ENCODE results near the gene IP6K3.

The IP6K3 gene

DNA sequence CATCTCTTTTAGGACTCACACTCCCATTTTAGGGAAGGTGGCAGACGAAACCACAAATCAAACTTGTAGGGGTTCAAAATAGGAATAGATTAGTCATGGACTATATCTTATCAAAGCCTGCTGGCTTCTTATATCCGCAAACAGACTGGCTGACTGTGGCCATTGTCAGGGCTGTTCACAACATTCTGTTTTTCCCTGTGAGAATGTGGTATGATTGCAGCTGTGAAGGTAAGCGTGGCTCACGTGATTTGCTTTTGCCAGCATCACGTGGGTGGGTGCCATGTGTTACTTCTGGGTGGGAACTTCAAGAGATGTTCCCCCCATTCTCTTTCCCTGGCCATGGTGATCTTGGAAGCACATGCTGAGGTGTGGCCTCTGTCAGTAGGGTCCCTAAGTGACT is 5.9 kb downstream of the IP6K3 start:
- DNase-seq (ENCODE audit: low spot score) = no peak

DNA sequence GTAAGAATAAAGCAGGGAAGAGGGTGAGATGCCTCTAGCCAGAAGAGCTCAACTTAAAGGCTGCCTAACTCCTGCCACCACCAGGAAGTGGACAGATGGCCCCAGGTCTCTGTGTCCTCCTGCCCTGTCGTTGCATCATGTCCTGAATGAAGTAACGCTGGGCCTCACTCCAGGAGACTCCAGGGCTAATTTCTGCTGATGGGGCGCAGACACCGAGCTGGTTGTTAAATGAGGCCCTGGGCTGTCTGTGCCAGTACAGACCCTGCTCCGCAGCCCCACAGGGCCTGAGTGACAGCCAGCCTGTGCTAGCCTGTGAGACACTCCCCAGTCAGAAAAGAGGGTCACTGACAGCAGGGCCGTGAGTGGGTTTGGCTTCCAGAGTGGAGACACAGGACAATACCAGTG is 6.5 kb downstream of the IP6K3 start:
- no peak for DNase-seq (ENCODE audit: low spot score)

DNA sequence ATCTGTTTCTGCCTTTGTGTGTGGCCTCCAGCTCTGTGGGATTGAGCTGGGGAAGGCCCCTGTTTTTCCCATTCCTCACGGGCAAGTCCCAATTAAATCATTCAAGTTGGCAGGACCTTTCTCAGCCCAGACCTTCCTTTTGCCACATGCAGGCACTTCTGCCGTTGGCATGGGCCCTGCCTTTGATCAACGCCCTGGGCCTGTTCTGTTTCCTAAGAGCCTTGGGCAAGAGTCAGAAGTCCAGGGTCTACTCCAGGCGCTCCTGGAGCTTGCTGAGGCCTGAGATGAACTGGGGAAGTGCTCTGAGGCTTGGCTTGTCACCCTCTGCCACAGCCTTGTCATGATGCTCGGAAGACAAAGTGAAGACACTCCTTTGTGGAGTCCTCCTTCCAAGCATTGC is 7.1 kb downstream of the IP6K3 start:
- DNase-seq (ENCODE audit: low spot score) = no peak

DNA sequence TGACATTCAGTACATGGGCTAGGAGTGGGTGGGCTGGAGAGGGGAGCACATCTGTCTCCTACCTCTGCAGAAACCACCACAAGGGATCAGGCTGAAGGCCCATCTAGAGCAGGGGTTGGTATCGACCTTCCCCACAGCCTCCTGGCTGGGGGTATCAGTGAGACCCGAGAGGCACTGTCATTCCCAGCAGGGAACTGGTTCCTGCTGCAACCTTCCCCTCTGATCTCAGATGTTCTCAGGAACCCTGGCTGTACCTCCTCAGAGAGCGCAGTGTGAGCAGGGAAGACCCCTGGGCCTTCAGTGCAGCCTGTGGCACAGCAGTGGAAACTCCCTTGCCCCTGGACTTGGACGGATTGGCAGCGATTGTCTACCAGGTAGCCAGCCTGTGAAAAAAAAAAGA is 7.8 kb downstream of the IP6K3 start:
- no peak for DNase-seq (ENCODE audit: low spot score)

DNA sequence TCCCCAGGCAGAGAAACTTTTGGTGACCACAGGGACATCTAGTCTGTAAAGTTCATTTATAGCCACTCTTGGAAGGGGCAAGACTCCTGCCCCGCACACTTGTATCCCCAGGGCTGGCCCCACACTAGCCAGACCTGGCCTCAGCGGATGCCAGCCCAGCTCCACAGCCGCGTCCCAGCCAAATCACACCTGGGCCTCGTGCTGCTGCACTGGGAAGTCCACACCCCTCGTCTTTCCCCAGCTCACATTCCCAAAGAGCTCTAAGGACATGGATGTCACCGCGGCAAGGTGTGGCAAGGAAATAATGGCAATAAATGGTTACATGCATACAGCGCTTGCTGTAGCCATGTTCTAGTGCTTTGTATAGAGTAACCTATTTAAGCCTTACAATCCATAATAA is 8.6 kb downstream of the IP6K3 start:
- no peak for DNase-seq (ENCODE audit: low spot score)

DNA sequence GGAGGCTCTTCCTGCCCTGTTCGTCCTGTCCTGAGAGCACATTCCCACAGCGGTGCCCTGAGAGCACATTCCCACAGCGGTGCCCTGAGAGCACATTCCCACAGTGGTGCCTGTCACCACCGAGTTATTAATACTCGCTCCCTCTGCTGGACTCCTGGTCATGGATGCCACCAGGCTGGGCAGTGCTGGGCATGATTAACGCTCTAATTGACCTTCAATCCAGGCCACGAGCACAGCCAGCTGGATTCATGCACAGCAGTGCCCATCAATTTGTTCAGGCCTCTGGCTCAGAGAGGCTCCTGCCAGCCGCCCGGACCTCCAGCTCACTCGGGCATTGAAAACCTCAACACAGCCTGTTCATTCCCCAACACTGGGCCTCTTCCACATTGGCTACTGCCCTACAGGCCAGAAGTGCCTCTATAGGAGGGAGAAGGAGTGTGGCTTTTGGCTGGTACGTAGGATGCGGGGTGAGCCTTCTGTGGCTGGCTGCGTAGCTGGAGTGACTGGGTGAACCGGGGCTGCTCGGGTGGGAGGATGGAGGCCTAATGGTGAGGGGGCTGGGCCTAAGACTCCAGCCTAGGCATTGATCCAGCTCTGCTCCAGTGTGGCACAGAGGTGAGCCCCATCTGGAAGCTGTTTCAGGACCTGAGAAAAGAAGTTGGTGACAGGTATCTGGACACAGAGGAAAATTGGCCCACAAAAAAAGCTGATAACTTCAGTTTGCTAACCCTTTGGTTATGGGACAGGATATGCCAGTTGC is 9.3 kb downstream of the IP6K3 start:
- DNase-seq (ENCODE audit: low spot score) = no peak

DNA sequence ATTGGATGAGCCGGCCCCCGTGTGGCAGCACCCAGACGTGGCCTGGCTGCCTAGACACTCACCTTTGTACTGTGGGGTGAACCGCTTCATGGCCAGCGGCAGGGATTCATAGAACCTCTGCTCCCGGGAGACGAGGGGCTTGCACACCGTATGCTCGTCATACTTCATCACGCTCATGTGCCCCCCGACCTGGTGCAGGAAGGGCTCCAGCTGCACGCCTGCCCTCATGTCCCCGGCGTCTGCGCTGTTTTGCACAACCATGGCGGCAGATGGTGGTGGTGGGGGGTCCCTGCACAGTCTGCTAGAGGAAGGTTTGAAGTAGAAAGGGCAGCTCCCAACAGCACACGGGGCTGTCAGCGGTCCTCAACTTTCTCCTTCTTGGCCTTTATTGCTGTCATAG is 11.5 kb downstream of the IP6K3 start:
- DNase-seq (ENCODE audit: low spot score) = no peak

DNA sequence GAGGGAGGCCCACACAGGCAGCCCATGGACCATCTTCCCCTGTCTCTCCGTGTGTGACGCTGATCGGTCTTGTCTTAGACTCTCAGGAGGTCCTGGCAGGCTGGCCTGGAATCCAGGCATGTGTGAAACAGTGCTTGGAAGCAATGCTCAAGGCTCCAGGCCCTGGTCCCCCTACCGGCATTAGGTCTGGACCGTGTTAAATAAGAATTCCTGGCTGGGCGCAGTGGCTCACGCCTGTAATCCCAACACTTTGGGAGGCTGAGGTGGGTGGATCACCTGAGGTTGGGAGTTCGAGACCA is 13.0 kb downstream of the IP6K3 start:
- DNase-seq (ENCODE audit: low spot score) = no peak

DNA sequence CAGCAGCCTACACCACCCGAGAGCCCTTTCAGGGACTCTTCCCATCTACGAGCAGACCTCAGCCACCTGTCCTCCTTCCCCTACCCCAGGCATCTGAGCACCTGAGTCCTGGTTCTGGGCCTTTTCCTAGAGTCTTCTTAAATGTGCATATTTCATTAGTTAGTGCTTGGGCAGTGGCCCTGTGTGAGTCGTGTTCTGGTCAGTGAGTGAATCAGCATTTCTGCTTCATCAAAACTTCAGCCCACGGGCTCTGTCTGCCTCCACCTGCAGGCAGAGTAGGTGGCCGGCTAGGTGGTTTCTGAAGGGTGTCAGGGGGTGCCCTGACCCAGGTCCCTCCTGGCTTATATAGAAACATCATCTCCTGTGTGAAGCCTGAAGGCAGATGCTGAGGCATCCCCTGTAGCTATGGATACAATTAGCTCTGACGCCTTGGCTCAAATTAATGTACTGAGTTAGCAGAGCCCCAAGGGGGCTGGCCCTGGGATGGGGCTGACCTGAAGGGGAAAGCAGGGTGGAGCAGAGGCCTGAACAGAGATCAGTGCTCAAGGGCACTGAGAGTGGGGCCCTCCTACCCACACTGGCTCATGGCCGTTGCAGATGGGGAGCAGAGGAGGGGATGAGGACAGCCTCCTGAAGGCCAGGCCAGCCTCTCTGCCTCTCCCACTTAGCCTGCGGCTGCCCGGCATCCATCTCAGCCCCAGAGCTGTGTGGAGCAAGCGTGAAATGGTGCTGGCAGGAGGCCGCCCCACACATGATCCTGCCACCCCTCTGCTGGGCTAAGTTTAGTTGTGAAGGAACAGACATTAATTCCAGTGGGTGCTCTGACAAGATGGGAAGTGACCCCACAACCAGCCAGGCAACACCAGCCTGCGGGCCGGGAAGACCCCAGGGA is 13.6 kb downstream of the IP6K3 start:
- DNase-seq (ENCODE audit: low spot score) = no peak

DNA sequence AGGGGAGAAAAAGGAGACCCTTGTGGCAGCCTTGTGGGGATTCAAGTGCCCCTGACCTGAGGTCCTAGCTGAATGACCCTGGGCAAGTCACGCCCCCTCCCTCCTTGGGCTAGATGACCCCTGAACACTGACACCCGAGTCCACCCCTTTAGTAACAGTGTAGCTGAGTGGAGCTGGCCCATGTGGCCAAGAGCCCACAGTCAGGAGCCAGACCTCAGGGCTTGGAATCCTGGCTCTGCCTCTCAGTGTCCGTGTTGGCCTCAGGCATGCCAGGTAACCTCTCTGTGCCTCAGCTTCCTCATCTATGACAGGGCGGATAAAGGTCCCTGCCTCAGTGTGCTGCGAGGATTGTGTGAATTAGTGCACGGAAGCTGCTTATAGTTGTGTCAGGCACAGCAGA is 14.3 kb downstream of the IP6K3 start:
- DNase-seq (ENCODE audit: low spot score) = no peak

DNA sequence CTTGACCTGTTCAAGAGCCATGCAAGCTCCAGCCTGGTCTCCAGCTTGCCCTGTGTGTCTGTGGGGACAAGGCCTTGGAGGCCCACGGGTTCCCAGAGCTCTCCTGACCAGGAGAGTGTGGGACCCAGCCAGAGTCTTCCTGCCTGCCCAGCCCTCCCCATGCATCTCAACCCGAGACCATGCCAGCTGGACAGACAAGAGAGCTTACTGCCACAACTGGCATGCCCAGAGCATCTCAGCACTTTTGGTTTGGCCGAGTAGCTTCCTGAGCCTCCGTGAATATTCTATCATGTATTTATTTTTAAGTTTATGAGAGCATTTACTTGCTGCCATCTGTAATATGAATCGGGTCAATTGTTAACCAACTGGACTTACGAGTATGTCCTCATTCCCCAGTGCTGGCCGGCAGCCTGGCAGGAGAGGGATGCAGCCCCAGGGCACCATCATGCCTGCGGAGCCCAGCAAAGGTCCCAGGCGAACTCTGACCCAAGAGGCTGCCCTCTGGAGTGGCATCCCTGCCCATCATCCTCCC is 14.9 kb downstream of the IP6K3 start:
- no peak for DNase-seq (ENCODE audit: low spot score)

DNA sequence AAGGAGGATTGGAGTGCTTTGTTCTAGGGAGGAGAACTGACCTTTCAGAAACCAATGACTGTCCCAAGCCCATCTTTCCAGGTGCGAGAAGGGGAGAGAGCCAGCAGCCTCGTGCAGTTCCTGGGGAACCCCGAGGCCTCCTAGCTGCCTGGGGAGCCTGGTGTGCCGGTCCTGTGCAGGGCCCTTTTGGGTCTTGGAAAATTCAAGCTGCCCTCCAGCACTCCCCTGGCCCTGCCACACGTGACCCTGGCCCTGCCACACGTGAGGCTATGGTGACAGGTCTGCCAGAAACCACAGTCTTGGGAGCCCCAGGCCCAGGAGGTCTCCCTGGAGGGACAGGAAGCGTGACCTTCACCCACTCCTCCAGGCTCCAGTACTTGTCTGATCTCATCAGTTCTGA is 15.7 kb downstream of the IP6K3 start:
- no peak for DNase-seq (ENCODE audit: low spot score)

DNA sequence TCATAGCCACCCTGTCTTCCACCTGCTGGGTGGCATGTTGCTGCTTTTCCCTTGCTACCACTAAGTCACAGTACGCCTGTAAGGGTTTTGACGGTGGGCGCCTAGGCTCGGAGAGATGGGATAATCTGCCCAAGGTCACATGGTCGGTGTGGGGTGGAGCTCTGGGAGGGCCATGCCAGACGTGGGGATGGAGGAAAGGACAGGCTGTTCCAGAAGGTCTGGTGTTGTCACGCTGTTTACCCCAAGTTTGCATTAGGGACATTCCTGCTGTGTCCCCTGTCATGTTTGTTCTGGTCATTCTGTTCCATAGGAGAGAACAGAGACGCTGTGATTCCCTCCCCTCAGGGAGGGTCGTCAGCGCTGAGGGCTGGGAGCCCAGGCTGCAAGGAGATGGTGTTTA is 16.1 kb downstream of the IP6K3 start:
- DNase-seq (ENCODE audit: low spot score) = no peak

DNA sequence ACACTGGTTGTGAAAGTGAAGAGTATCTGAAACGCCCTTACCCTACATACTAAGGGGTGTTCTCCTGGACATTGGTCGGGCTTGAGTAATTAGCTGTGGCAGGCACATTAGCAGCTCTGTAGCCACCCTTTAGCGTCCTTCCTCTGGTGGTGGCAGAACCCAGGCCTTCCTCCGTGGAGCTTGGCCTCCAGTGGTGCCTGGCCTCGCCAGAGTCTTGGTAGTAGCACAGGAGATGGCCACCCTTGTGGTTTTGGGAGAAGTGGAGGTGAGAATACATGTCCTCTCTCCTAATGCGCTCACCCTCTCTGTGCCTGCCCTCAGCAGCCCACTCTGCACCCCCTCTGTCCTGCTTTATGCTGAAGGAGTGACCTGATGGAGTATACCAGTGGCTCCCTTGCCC is 17.6 kb downstream of the IP6K3 start:
- DNase-seq (ENCODE audit: low spot score) = no peak

DNA sequence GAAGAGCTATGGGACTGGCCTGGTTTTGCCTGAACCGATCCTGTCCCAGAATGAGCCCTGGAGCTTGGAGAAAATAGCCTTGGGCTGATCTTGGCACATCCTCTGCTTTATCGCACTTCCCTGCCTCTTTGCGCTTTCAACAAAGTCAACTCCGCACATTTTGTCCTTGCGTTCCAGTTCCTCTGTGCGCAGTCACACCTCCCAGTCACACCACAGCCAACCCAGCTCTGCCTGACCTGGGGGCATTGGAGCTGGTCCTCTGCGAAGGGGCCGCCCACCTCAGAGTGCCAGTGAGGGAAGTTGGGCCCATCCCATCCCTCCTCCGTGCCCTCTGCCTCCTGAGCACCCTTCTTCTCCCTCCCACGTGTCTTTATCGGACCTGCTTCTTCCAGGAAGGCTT is 18.3 kb downstream of the IP6K3 start:
- no peak for DNase-seq (ENCODE audit: low spot score)

DNA sequence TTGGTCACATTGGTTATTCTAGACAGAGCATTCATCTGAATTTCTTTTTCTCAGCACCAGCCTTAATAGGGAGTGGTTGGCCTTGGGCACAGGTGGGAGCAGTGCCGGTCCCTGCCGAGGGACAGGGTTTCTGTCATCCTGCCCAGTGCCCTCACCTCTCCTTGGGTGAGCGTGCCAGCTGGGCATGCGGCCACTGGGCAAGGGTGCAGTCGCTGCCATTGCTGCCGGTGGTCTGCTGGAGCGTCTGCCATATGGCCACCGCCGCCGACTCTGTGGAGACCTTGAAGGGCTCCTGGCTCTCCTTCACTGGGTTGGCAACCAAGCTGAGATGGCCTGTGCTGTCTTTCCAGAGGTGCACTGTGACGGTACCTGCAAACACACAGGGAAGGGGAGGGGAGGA is 18.8 kb downstream of the IP6K3 start:
- no peak for DNase-seq (ENCODE audit: low spot score)

DNA sequence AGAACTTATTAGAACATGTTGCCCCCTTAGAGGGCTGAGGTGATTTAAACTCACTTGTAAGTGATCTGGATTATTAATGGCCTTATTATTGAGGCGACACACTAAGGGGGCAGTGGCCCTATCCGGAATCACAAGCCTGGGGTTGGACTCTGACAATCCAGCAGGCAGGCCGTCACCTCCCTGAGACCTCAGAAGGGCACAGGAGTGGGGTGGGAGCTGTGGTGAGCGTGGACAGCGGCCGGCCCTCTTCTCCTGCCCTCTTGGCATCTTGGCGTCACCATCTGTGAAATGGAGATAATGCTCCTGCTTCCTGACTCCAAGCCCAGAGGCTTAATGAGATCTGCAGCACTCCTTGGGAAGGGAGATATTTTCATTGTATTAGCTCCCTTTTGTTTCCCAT is 19.6 kb downstream of the IP6K3 start:
- DNase-seq (ENCODE audit: low spot score) = no peak

DNA sequence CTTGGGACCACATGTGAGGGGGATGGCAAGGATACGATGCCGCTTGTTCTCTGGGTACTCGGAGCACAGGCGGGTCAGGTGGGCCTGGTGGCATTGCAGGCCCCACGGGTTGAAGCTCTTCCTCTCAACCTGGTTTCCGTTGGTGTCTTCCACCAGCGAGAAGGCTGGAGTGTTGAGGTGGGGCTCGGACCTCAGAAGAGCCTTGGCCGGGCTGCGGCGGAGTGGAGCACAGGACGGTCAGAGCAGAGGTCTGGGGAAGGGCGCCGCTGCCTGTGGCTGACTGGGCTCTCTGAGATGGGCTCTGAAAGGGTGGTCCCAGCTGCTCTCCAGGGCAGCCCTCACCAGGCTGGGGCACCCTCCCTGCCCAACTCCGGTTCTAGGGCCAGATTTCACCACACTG is 20.0 kb downstream of the IP6K3 start:
- DNase-seq (ENCODE audit: low spot score) = no peak

DNA sequence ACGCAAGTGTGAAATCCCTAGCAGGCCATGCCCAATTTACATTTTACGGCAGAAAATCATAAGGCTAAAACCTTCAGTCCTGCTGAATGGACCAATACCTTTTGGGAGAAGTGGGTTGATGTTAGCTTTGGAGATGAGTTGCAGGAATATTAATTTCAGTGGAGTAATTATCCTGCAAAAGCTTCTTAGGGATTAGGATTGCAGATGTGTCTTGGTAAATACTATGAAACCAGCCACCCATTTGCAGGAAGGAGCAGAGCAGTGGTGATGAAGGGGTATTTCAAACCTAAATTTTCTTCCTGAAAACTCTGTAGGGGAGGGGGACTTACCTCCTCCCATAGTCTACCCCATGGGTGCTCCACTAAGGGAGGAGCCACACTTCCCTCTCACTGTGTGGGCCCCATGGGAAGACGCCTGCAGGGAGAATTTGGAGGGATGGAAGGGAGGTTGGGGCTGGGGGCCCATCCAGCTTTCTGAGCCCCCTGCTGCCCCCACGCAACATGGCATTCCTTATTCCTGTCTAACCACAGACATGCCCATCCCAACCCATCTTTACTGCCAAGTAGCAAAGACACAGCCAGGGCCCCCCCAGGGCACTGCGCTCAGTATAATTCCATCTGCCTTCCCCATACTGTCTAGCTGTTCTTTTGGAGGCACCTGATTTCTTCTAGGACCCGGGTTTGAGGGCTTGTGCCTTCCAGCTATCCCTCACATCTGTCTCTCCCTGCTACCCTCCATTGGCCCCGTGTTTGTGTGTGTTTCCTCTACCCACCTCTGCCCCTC is 20.6 kb downstream of the IP6K3 start:
- DNase-seq (ENCODE audit: low spot score) = no peak

DNA sequence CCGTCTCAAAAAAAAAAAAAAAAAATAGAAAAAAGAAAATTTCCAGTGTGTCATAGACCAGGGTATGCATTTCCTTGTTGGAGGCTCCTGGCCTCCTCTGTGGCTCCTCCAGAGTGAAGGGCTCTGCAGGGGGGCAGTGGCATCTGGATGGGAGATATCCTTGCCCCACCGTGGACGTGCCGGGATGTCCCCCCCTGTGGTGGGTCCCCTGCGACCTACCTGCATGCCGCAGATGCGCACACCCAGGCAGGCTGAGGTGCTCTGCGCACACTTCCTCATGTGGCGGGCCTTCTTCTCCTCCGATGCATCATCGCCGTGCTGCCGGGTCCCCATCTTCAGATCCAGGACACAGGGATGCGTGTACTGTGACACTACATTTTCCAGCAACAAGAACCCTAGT is 21.5 kb downstream of the IP6K3 start:
- DNase-seq (ENCODE audit: low spot score) = no peak

DNA sequence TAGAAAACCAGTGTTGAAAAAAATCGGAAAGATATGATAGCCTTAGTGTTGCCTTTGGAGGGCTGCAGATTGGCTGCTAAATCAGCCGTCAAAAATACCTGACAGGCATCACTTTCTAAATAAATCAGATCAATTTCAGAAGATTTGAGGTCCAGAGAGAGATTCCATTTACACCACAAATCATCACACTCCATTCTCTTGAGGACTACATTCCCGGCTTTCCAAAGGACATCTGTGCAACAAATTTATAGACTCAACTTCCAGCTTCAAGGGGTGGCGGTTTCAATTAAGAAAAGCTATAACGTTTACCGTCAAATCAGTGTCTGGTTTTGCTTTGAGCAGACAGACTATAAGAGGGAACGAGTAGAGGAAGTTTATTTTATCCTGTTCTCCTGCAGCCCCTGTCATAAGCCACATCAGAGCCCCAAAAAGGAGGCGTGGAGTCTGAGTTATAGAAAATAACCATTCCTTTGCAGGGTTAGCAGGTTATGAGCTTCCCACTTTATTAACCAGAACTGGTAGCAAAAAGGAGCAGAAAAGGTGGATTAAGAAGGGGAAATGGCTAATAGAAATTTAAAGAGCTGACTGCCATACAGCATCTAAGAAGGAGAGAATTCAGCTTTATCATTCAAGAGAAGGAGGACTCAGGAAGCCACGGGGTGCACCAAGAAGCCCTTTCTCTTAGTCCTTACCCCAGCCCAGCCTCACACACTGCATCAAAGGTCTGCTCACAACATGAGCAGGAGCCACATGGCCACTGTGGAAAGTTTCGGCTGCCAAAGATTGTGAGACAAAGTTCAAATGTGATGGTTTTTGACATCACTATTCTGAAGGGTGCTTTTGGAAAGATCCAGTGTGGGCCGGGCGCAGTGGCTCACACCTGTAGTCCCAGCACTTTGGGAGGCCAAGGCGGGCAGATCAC is 22.3 kb downstream of the IP6K3 start:
- DNase-seq (ENCODE audit: low spot score) = no peak
